K562 (cell line): ENCODE results near the gene ARSK. TPM values are rescaled to one million over a fixed set of nuclear protein-coding genes. Genes with fewer than 3 reads are reported as not detected.

ENCODE experiments used
- ARID1B ChIP-seq: fragments of 450-650 bp; IDR thresholded peaks from 2 replicates; pipeline ENCODE4 v1.6.1; 2016; ENCODE audit warnings: antibody characterized with exemption, mild to moderate bottlenecking, inconsistent platforms
- FOXA1 ChIP-seq: fragments of 450-650 bp; IDR thresholded peaks from 2 replicates; pipeline ENCODE4 v1.6.1; 2016; ENCODE audit warnings: mild to moderate bottlenecking, borderline replicate concordance
- polyA plus RNA-seq, 8 experiments: library from polyadenylated mRNA; depleted of rRNA in 4 of 8; stranded (reverse) in 5 of 8; unstranded in 3 of 8; fragments of >200 nt; fragmentation: Nextera tagmentation in 2 of 8; fragmentation: Illumina TruSeq in 1 of 8; extraction: Ambion mirVana in 2 of 8; extraction: Trizol in 1 of 8; gene quantifications; 2 replicates each; pipeline versions ENCODE4 v1.2.1 to v1.2.3, GENCODE V29; 2011 to 2014; ENCODE audit warnings: inconsistent platforms in 1 of 8, missing spikeins in 1 of 8
- total RNA-seq, 7 experiments: library from RNA; depleted of rRNA in 6 of 7; stranded (reverse); fragments of >200 nt in 6 of 7; fragmentation: Illumina TruSeq in 2 of 7; extraction: Trizol in 2 of 7; gene quantifications; 2 replicates each; pipeline versions ENCODE4 v1.2.1 to v1.2.3, GENCODE V29; 2011 to 2021; ENCODE audit warnings: low replicate concordance in 1 of 7
- TF ChIP-seq, protein P1 (sequence below), 2 experiments: fragments of 450-650 bp; formaldehyde crosslinking in 1 of 2; IDR thresholded peaks; 2 replicates each; pipeline versions ENCODE4 v1.4.0 to v1.6.1; 2014 to 2020; ENCODE audit warnings: mild to moderate bottlenecking in 2 of 2, borderline replicate concordance in 1 of 2, low read depth in 1 of 2

Gene ARSK
- total and polyA plus RNA-seq, 9 of the 15 experiments (the other 6 are each of a cell fraction or from before 2014, with no cell fraction given) = 2.7 to 9.4 (median 7.1) TPM

DNA sequence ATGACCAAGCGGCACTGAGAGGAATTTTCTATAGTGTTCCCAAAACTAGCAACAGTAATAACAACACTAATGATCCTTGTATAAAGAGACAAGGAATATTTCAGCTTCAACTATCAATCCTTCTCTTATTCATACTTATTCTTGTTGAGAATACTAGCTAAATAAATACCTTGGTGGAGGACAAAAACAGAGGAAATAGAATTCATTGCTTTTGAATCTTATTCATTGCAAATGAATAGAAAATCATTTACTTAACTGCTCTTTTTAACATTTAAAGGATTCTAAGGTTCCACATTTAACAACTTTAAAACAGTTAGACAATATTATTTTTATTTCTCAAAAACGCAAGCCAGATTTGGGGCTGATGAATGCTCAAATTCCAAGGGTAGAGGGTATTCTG, 22.5 kb upstream of the ARSK start (continued):
- TF ChIP-seq, protein P1, sequence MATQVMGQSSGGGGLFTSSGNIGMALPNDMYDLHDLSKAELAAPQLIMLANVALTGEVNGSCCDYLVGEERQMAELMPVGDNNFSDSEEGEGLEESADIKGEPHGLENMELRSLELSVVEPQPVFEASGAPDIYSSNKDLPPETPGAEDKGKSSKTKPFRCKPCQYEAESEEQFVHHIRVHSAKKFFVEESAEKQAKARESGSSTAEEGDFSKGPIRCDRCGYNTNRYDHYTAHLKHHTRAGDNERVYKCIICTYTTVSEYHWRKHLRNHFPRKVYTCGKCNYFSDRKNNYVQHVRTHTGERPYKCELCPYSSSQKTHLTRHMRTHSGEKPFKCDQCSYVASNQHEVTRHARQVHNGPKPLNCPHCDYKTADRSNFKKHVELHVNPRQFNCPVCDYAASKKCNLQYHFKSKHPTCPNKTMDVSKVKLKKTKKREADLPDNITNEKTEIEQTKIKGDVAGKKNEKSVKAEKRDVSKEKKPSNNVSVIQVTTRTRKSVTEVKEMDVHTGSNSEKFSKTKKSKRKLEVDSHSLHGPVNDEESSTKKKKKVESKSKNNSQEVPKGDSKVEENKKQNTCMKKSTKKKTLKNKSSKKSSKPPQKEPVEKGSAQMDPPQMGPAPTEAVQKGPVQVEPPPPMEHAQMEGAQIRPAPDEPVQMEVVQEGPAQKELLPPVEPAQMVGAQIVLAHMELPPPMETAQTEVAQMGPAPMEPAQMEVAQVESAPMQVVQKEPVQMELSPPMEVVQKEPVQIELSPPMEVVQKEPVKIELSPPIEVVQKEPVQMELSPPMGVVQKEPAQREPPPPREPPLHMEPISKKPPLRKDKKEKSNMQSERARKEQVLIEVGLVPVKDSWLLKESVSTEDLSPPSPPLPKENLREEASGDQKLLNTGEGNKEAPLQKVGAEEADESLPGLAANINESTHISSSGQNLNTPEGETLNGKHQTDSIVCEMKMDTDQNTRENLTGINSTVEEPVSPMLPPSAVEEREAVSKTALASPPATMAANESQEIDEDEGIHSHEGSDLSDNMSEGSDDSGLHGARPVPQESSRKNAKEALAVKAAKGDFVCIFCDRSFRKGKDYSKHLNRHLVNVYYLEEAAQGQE (IDR thresholded peaks at IDR 0.05; ENCODE audit: borderline replicate concordance) = no peak
- TF ChIP-seq, protein P1 (CRISPR knock-in tag; IDR thresholded peaks at IDR 0.05; ENCODE audit: low read depth) = no peak
- no peak for TF ChIP-seq FOXA1
- no peak for TF ChIP-seq ARID1B
